K562 (cell line): ENCODE data around the gene LRRC57. TPM values are rescaled to one million over a fixed set of nuclear protein-coding genes. Genes with fewer than 3 reads are reported as not detected.

Source experiments
- ATAC-seq: fragments of 200-7000 bp; cut with Tn5 transposase; 3 replicates; pipeline ENCODE4 v1.9.1; 2020; ENCODE audit warnings: moderate library complexity
- BruUV-seq: library from RNA; stranded (reverse); fragments of 400-500 nt; replicated peaks from 2 replicates; lab custom pipeline; 2021; lab: Mats Ljungman, UMichigan
- CTCF ChIA-PET: fragments of 300-600 bp; formaldehyde crosslinking; extraction: SDS; loops from one replicate; lab custom pipeline; 2021; ENCODE audit warnings: low intra/inter-chr PET ratio; lab: Yijun Ruan, JAX
- POLR2A ChIA-PET: fragments of 300-600, 350-650 bp; sonication (Branson Sonifier 250); formaldehyde crosslinking; extraction: SDS; loops from one replicate; lab custom pipeline; 2021; ENCODE audit warnings: antibody characterized with exemption, inconsistent platforms; lab: Yijun Ruan, JAX
- DNase-seq, 4 experiments: peaks; one replicate each; pipeline versions ENCODE4 v3.0.0 to v3.0.0-alpha.2; 2011 to 2018; ENCODE audit warnings: low spot score in 3 of 4, mixed read lengths in 3 of 4; ENCODE audit errors: extremely low read depth in 1 of 4
- FAIRE-seq: peaks from 2 replicates; lab custom pipeline; 2011; peaks lifted over from hg19 to GRCh38; lab: Jason Lieb, UNC
- H2AFZ ChIP-seq: 2 replicates; pipeline ENCODE4 v1.6.0; 2011; ENCODE audit warnings: low read depth, low read length, control low read depth, inconsistent platforms
- H3K27ac ChIP-seq: fragments of 200-600 bp; 3 replicates; pipeline ENCODE4 v1.8.0; 2011; ENCODE audit warnings: low read depth, mild to moderate bottlenecking, control low read depth, inconsistent platforms, low read length, moderate library complexity, mixed read lengths; ENCODE audit errors: extremely low read depth
- H3K27me3 ChIP-seq, 2 experiments: fragments of 300-600 bp in 1 of 2; 2 replicates in 1 of 2; 3 replicates in 1 of 2; pipeline versions ENCODE4 v1.6.0 to v1.8.0; 2011; ENCODE audit warnings: inconsistent platforms in 2 of 2, low read length in 2 of 2, mild to moderate bottlenecking in 1 of 2, mixed read lengths in 1 of 2, moderate library complexity in 1 of 2; ENCODE audit not compliant: control insufficient read depth in 2 of 2, insufficient read depth in 2 of 2
- H3K36me3 ChIP-seq: fragments of 300-600 bp; 3 replicates; pipeline ENCODE4 v1.8.0; 2011; ENCODE audit warnings: mild to moderate bottlenecking, low read length, inconsistent platforms; ENCODE audit not compliant: control insufficient read depth, insufficient read depth
- H3K4me1 ChIP-seq, 2 experiments: fragments of 200-600 bp in 1 of 2; replicated peaks in 1 of 2; 2 replicates in 1 of 2; 3 replicates in 1 of 2; pipeline versions ENCODE4 v1.5.1 to v1.8.0; 2011; ENCODE audit warnings: inconsistent platforms in 2 of 2, low read length in 2 of 2, mild to moderate bottlenecking in 1 of 2, mixed read lengths in 1 of 2, moderate library complexity in 1 of 2; ENCODE audit not compliant: control insufficient read depth in 2 of 2, insufficient read depth in 2 of 2
- H3K4me2 ChIP-seq: 2 replicates; pipeline ENCODE4 v1.6.1; 2011; ENCODE audit warnings: low read length, control low read depth, inconsistent platforms, mixed read lengths; ENCODE audit not compliant: insufficient read depth
- H3K4me3 ChIP-seq: fragments of 200-600 bp; sonication (generic), shearing (Covaris generic); 2 replicates; pipeline ENCODE4 v1.5.1; 2016; ENCODE audit warnings: control low read depth, inconsistent platforms
- H3K79me2 ChIP-seq: fragments of 200-600 bp; 3 replicates; pipeline ENCODE4 v1.8.0; 2011; ENCODE audit warnings: low read length, inconsistent platforms; ENCODE audit not compliant: control insufficient read depth, insufficient read depth
- H3K9ac ChIP-seq, 2 experiments: 2 replicates each; pipeline versions ENCODE4 v1.6.0 to v1.6.1; 2011; ENCODE audit warnings: low read depth in 2 of 2, low read length in 2 of 2, control low read depth in 1 of 2, inconsistent platforms in 1 of 2, mild to moderate bottlenecking in 1 of 2, mixed read lengths in 1 of 2; ENCODE audit not compliant: insufficient read depth in 1 of 2
- H3K9me1 ChIP-seq: one replicate; pipeline ENCODE4 v1.6.0; 2011; ENCODE audit warnings: inconsistent platforms, mild to moderate bottlenecking, low read length, moderate library complexity; ENCODE audit not compliant: control insufficient read depth, insufficient read depth
- H3K9me3 ChIP-seq: replicated peaks from 2 replicates; pipeline ENCODE4 v1.5.1; 2011; ENCODE audit warnings: low read depth, low read length, inconsistent platforms; ENCODE audit not compliant: control insufficient read depth, insufficient read depth
- H4K20me1 ChIP-seq: replicated peaks from 2 replicates; pipeline ENCODE4 v1.6.1; 2011; ENCODE audit warnings: low read length, inconsistent platforms, mixed read lengths; ENCODE audit not compliant: control insufficient read depth, insufficient read depth
- JUN ChIP-seq, 2 experiments: sonication (generic) in 1 of 2; formaldehyde crosslinking in 1 of 2; IDR thresholded peaks; 2 replicates each; pipeline versions ENCODE4 v1.6.1 to v1.8.0; 2012 to 2022; ENCODE audit warnings: borderline replicate concordance in 2 of 2, mild to moderate bottlenecking in 2 of 2, improper control_type of control experiment in 1 of 2, low read depth in 1 of 2, low read length in 1 of 2, missing genetic modification reagents in 1 of 2
- KAT7 ChIP-seq: sonication (generic); formaldehyde crosslinking; IDR thresholded peaks from 2 replicates; pipeline ENCODE4 v1.8.0; 2022; ENCODE audit warnings: missing genetic modification reagents, mild to moderate bottlenecking, borderline replicate concordance
- MIER1 ChIP-seq: fragments of 450-650 bp; IDR thresholded peaks from 2 replicates; pipeline ENCODE4 v1.6.1; 2016; ENCODE audit warnings: antibody characterized with exemption, mild to moderate bottlenecking, low read depth
- NCOA2 ChIP-seq, 2 experiments: fragments of 450-650 bp; IDR thresholded peaks; 2 replicates each; pipeline ENCODE4 v1.6.1; 2018; ENCODE audit warnings: mild to moderate bottlenecking in 2 of 2, moderate library complexity in 1 of 2; ENCODE audit not compliant: partially characterized antibody in 2 of 2
- RBBP5 ChIP-seq: fragments of 200-600 bp; sonication (generic); IDR thresholded peaks from 2 replicates; pipeline ENCODE4 v1.6.1; 2012; ENCODE audit warnings: borderline replicate concordance, mild to moderate bottlenecking, low read length, control low read depth, inconsistent platforms; ENCODE audit not compliant: insufficient read depth, poor library complexity, severe bottlenecking
- TSHZ1 ChIP-seq: fragments of 250-450 bp; sonication (Bioruptor Pico); IDR thresholded peaks from 2 replicates; pipeline ENCODE4 v1.4.0; 2020; ENCODE audit warnings: mild to moderate bottlenecking, moderate library complexity
- XRCC3 ChIP-seq: fragments of 450-650 bp; IDR thresholded peaks from 2 replicates; pipeline ENCODE4 v1.6.1; 2017; ENCODE audit warnings: mild to moderate bottlenecking, moderate library complexity
- ZNF133 ChIP-seq: fragments of 250-450 bp; sonication (Bioruptor Pico); IDR thresholded peaks from 2 replicates; pipeline ENCODE4 v1.4.0; 2020; ENCODE audit warnings: mild to moderate bottlenecking
- ZNF3 ChIP-seq: fragments of 250-450 bp; sonication (Bioruptor Pico); IDR thresholded peaks from 2 replicates; pipeline ENCODE4 v1.5.0; 2021; ENCODE audit warnings: mild to moderate bottlenecking, moderate library complexity
- ZNF583 ChIP-seq: fragments of 250-450 bp; sonication (Bioruptor Pico); IDR thresholded peaks from 2 replicates; pipeline ENCODE4 v1.4.0; 2020
- WGBS: fragments of 100-300 bp; shearing (Covaris generic); methylation state at CpG from one replicate; pipeline ENCODE4 v1.1.6; 2016; ENCODE audit warnings: low coverage, mixed read lengths; ENCODE audit not compliant: insufficient coverage; ENCODE audit errors: missing lambda C conversion rate; 5-methylcytosine and 5-hydroxymethylcytosine counted together
- in situ Hi-C: fragments of 300-500 bp; cut with MboI; formaldehyde crosslinking; loops from 4 replicates; pipeline ENCODE4 v1.15.0; 2018; ENCODE audit warnings: inconsistent platforms, mixed read lengths
- intact Hi-C: fragments of 100-400 bp; cut with micrococcal nuclease; formaldehyde crosslinking; loops from 2 replicates; pipeline ENCODE4 v1.14.2; 2022
- polyA plus RNA-seq, 8 experiments: library from polyadenylated mRNA; depleted of rRNA in 4 of 8; stranded (reverse) in 5 of 8; unstranded in 3 of 8; fragments of >200 nt; fragmentation: Nextera tagmentation in 2 of 8; fragmentation: Illumina TruSeq in 1 of 8; extraction: Ambion mirVana in 2 of 8; extraction: Trizol in 1 of 8; gene quantifications; 2 replicates each; pipeline versions ENCODE4 v1.2.1 to v1.2.3, GENCODE V29; 2011 to 2014; ENCODE audit warnings: inconsistent platforms in 1 of 8, missing spikeins in 1 of 8
- total RNA-seq, 7 experiments: library from RNA; depleted of rRNA in 6 of 7; stranded (reverse); fragments of >200 nt in 6 of 7; fragmentation: Illumina TruSeq in 2 of 7; extraction: Trizol in 2 of 7; gene quantifications; 2 replicates each; pipeline versions ENCODE4 v1.2.1 to v1.2.3, GENCODE V29; 2011 to 2021; ENCODE audit warnings: low replicate concordance in 1 of 7

The LRRC57 gene
- total and polyA plus RNA-seq, 9 of the 15 experiments (the other 6 are each of a cell fraction or from before 2014, with no cell fraction given), result 3.9 to 20.4 (median 14.8) TPM

DNA sequence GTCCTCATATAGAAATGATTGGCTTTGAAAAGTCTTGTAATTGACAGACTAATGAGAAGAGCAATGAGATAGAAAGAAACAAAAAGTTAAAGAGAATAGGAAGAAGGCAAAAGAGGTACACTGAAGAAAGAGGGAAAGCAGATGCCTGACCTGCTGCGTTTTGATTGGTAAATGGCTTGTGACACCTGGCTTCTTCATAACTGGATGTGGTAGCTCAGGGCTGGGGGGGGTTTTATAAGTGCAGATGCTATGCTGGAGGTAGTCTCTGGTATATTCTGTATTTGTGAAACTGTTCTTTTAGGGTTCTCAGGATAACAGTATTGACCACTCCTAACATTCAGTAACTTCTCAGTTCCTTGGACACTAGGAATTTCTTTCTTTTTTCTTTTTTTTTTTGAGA lies 28.2 kb upstream of the LRRC57 start:
- Histone ChIP-seq H3K9me1 (no peaks in the 10 kb centered on the region), H3K27ac (no peak overlapping the region), H3K27me3 (no peaks in the 10 kb centered on the region), H3K4me3 (no peak overlapping the region), H4K20me1 (0 out of 2 replicates have a peak, but pooled peaks cover 3% of the 10 kb centered on the region), H3K9me3 (no peaks in the 10 kb centered on the region), H3K79me2 (peaks cover 17% of the 10 kb centered on the region; the same call in 2 of the 3 replicates), H2AFZ (no peak overlapping the region; the same call in 1 of the 2 replicates), H3K9ac (no peak overlapping the region), H3K4me2 (no peak overlapping the region), H3K36me3 (no peaks in the 10 kb centered on the region), H3K4me1 (peaks cover 20 to 36% of the 10 kb centered on the region in 2 experiments; a peak in 4 of 5 replicates)
- ATAC-seq (no peak), FAIRE-seq (no peak), DNase-seq (no peak)
- intact Hi-C loops (no loop called here), in situ Hi-C loops (no loop called here)
- ChIA-PET CTCF (no interaction called here), POLR2A (interaction anchor here (1.2 to 2.0 kb wide), 3 partner anchors 16 to 28 kb away, joined by 3 to 9 read pairs (median 4); no protein-coding TSS in a partner anchor)
- BruUV-seq, result TSS peak; percentile 61
- TF ChIP-seq ZNF133 (CRISPR knock-in tag) (no peak), XRCC3 (no peak), RBBP5 (no peak)
- 86% methylated on average over 1 of the region's 1 CpG for WGBS

- no peaks in the 10 kb centered on the region for H3K9me3 ChIP-seq
- POLR2A ChIA-PET, result interaction anchor here (0.6 to 3.7 kb wide), 11 partner anchors 8 to 63 kb away, joined by 3 to 26 read pairs (median 5); partner anchors contain the start of genes HAUS2 and LRRC57
- peaks cover 18 to 30% of the 10 kb centered on the region in 2 experiments; a peak in 4 of 5 replicates for H3K4me1 ChIP-seq
- H3K9me1 ChIP-seq, result no peaks in the 10 kb centered on the region
- CTCF ChIA-PET, result no interaction called here
- H3K36me3 ChIP-seq, result no peaks in the 10 kb centered on the region
- no peaks in the 10 kb centered on the region for H3K27me3 ChIP-seq
- 0 out of 2 replicates have a peak, but pooled peaks cover 3% of the 10 kb centered on the region for H4K20me1 ChIP-seq
- no TSS peak for BruUV-seq
- H3K9ac ChIP-seq, result peak overlapping the region; percentile 56 to 92
- in situ Hi-C loops, result no loop called here
- 19% methylated on average over 11 of the region's 16 CpGs for WGBS
- DNase-seq, result no peak
- H3K4me2 ChIP-seq, result peak overlapping the region; percentile 79
- ATAC-seq, result no peak
- FAIRE-seq, result no peak
- H3K4me3 ChIP-seq, result peak overlapping the region; percentile 51
- no peak overlapping the region for H3K27ac ChIP-seq
- intact Hi-C loops, result no loop called here
- peak overlapping the region; percentile 89 for H2AFZ ChIP-seq
- peaks cover 17% of the 10 kb centered on the region; the same call in 2 of the 3 replicates for H3K79me2 ChIP-seq
- TF ChIP-seq ZNF3, result no peak
- no peak for TF ChIP-seq JUN (IDR thresholded peaks at IDR 0.05; ENCODE audit: borderline replicate concordance, low read depth, low read length)
- TF ChIP-seq JUN (CRISPR knock-in tag; IDR thresholded peaks at IDR 0.05; ENCODE audit: borderline replicate concordance), result 0 out of 2 replicates have a peak, but pooled peaks have one; percentile 9
- 0 out of 2 replicates have a peak, but pooled peaks have one; percentile 47 for TF ChIP-seq KAT7 (CRISPR knock-in tag)
- no peak for TF ChIP-seq TSHZ1 (CRISPR knock-in tag)
- no peak for TF ChIP-seq ZNF583 (CRISPR knock-in tag)
- TF ChIP-seq MIER1, result no peak
- no peak for TF ChIP-seq NCOA2 (IDR thresholded peaks at IDR 0.05; ENCODE audit: partially characterized antibody in 2 of 2)
These were observed 27.5 kb upstream of the LRRC57 start for GRCh38 chr15:42576040-42576594.
